ENCODE results near the gene SLC24A2.

SLC24A2 gene

DNA sequence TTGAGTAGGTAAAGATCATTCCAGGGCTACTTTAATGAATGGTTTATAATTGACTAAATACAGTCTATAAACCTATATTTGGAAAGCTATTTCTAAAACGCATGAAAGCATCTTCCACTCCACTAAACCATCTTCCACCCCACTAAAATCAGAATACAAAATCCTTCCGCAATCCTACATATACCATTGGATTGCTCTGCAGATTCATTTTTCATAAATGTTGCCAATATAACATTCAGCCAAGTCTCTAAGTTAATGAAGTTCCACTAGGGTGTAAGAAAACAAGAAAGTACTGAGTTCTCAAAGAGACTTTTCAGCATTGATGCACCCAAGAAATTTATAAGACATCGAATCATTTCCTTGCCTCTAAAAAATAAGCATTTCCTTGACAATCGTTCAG, 4.7 kb downstream of the SLC24A2 start:
- Mint-ChIP-seq H3K27ac (no peak overlapping the region), H3K9me3 (no peaks in the 10 kb centered on the region), H3K4me1 (ENCODE audit: low read depth) (peaks cover 4% of the 10 kb centered on the region), H3K27me3 (ENCODE audit: low read depth) (peaks cover 49% of the 10 kb centered on the region), H3K4me3 (no peak overlapping the region), H3K36me3 (ENCODE audit: low read depth) (no peaks in the 10 kb centered on the region)

GRCh38 chr9:19783500-19783899, 5.3 kb downstream of the SLC24A2 start:
- Mint-ChIP-seq H3K4me1 (ENCODE audit: low read depth) (peaks cover 4% of the 10 kb centered on the region), H3K27me3 (ENCODE audit: low read depth) (peaks cover 47% of the 10 kb centered on the region), H3K27ac (no peak overlapping the region), H3K36me3 (ENCODE audit: low read depth) (no peaks in the 10 kb centered on the region), H3K4me3 (no peak overlapping the region), H3K9me3 (no peaks in the 10 kb centered on the region)

DNA sequence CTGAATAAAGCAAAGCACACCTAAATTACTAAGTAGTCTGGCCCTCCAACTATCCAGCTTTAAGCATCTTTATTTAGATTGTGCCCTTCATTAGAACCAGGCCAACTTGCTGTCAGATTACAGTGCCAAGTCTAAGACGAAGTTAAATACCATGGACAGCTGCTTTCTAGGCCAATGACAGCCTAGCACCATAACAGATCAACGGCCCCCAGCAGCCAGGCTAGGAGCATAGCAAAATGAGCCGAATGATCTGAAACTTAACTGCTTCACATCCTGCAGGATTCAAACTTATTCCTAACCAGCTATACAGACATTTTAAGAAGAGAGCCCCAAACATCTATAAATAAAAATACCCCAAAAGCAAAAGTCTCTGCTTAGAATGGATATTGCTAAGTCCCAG, 6.8 kb downstream of the SLC24A2 start:
- Mint-ChIP-seq H3K36me3 (ENCODE audit: low read depth) (no peaks in the 10 kb centered on the region), H3K9me3 (no peaks in the 10 kb centered on the region), H3K27me3 (ENCODE audit: low read depth) (peaks cover 33% of the 10 kb centered on the region), H3K27ac (no peak overlapping the region), H3K4me1 (ENCODE audit: low read depth) (no peaks in the 10 kb centered on the region), H3K4me3 (no peak overlapping the region)

DNA sequence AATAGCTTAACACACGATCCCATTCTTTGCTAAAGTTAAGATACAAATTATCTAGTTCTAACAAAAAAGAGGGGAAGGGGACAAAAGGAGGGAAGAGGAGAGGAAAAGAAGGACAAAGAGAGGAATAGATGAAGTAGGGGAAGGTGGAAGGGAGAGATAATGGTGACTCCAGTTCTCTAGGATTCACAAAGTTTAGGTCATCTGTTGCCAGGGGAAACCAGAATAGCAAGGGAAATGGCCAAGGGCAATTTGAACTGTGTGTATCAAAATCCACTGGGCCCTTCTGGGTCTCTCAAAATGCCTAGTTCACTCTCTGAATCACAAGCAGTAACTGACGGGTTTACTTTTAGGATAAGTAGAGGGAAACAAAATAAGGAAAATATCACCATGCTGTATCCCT, 7.6 kb downstream of the SLC24A2 start:
- no peak overlapping the region for H3K4me3 Mint-ChIP-seq
- no peak overlapping the region for H3K27ac Mint-ChIP-seq
- H3K36me3 Mint-ChIP-seq (ENCODE audit: low read depth) = no peaks in the 10 kb centered on the region
- no peaks in the 10 kb centered on the region for H3K4me1 Mint-ChIP-seq (ENCODE audit: low read depth)
- H3K9me3 Mint-ChIP-seq = no peaks in the 10 kb centered on the region
- peaks cover 25% of the 10 kb centered on the region for H3K27me3 Mint-ChIP-seq (ENCODE audit: low read depth)

DNA sequence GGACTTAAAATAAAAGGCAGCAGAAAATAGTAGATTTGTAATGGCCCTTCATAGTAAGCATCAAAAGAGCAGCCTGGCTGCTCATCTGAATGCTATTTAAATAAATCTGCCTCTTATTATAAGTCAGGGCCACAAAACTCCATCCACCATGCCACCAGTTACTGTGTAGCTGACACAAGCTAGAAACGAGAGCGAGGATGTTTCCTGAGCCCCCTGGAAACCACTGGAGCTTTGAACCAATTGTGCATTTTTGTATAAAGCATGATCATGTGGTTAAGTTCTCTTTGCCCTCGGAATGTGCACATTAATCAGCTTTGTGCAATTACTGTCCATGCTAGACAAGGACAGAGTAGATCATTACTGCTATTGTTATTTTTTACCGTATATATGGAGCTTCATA, 17.4 kb downstream of the SLC24A2 start:
- no peaks in the 10 kb centered on the region for H3K36me3 Mint-ChIP-seq (ENCODE audit: low read depth)
- H3K27me3 Mint-ChIP-seq (ENCODE audit: low read depth) = peaks cover 17% of the 10 kb centered on the region
- no peaks in the 10 kb centered on the region for H3K4me1 Mint-ChIP-seq (ENCODE audit: low read depth)
- H3K27ac Mint-ChIP-seq = no peak overlapping the region
- no peaks in the 10 kb centered on the region for H3K9me3 Mint-ChIP-seq
- no peak overlapping the region for H3K4me3 Mint-ChIP-seq

- Mint-ChIP-seq H3K4me1 (ENCODE audit: low read depth) (no peaks in the 10 kb centered on the region), H3K4me3 (no peak overlapping the region), H3K9me3 (peaks cover under 1% of the 10 kb centered on the region), H3K36me3 (ENCODE audit: low read depth) (no peaks in the 10 kb centered on the region), H3K27me3 (ENCODE audit: low read depth) (peaks cover 17% of the 10 kb centered on the region), H3K27ac (no peak overlapping the region)
Observed at GRCh38 chr9:19770973-19771372, 17.9 kb downstream of the SLC24A2 start.

- Mint-ChIP-seq H3K27ac (no peak overlapping the region), H3K36me3 (ENCODE audit: low read depth) (no peaks in the 10 kb centered on the region), H3K27me3 (ENCODE audit: low read depth) (peaks cover 23% of the 10 kb centered on the region), H3K9me3 (peaks cover 18% of the 10 kb centered on the region), H3K4me3 (no peak overlapping the region), H3K4me1 (ENCODE audit: low read depth) (no peaks in the 10 kb centered on the region)
Observed at GRCh38 chr9:19769213-19769612, 19.6 kb downstream of the SLC24A2 start.

DNA sequence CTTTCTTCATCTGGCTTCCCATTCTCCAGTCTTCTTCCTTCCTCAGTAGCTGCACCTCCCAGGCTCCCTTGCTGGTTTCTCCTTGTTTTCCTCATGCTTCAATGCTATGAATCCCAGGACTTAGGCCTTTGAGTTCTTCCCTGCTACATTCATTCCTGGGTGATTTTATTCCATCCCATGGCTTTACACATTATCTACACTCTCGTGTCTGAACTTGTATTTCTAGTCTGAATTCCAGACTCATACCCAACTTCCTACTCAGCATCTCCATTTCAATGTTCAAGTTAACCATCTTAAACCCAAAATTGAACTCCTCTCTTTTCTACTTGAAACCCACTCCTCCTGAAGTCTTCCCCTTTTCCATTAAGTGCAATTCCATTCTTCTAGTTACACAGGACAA, 20.0 kb downstream of the SLC24A2 start:
- H3K9me3 Mint-ChIP-seq = peaks cover 19% of the 10 kb centered on the region
- H3K4me1 Mint-ChIP-seq (ENCODE audit: low read depth) = no peaks in the 10 kb centered on the region
- H3K36me3 Mint-ChIP-seq (ENCODE audit: low read depth) = no peaks in the 10 kb centered on the region
- peaks cover 26% of the 10 kb centered on the region for H3K27me3 Mint-ChIP-seq (ENCODE audit: low read depth)
- no peak overlapping the region for H3K4me3 Mint-ChIP-seq
- H3K27ac Mint-ChIP-seq = no peak overlapping the region

DNA sequence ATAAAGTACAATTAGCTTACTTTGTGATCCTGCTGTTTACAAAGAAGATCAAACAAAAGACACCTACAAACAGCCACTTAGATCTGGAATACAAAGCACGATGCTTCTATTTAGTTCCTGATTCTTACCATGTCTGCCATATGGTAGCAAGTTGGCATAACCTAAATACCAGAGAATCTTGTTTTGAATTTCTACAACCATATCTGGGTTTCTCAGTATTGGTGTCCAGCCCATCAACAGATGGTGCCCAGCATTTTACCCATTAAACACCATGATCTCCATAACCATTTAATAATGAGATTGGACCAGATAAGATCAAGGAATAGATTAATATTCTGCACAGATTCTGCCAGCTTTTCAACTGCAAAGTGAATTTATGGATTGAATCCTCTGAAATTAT, 29.8 kb downstream of the SLC24A2 start:
- H3K4me1 Mint-ChIP-seq (ENCODE audit: low read depth) = peaks cover 3% of the 10 kb centered on the region
- H3K27me3 Mint-ChIP-seq (ENCODE audit: low read depth) = peaks cover 21% of the 10 kb centered on the region
- H3K9me3 Mint-ChIP-seq = peaks cover 3% of the 10 kb centered on the region
- no peak overlapping the region for H3K27ac Mint-ChIP-seq
- no peaks in the 10 kb centered on the region for H3K36me3 Mint-ChIP-seq (ENCODE audit: low read depth)
- H3K4me3 Mint-ChIP-seq = no peak overlapping the region

DNA sequence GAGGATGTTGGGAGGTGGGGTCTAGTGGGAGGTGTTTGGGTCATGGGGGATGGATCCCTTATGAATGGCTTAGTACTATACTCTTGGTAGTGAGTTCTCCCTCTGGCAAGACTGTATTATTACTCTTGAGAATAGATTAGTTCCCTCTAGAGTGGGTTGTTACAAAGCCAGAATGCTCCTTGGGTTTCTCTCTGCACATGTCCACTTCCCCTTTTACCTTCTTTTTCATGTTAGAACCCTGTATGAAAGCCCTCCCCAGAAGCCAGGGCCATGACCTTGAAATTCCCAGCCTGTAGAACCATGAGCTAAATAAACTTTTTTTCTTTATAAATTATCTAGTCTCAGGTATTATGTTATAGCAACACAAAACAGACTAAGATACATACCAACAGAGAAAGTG, 31.1 kb downstream of the SLC24A2 start:
- Mint-ChIP-seq H3K27me3 (ENCODE audit: low read depth) (peaks cover 22% of the 10 kb centered on the region), H3K36me3 (ENCODE audit: low read depth) (no peaks in the 10 kb centered on the region), H3K27ac (no peak overlapping the region), H3K4me1 (ENCODE audit: low read depth) (peaks cover 8% of the 10 kb centered on the region), H3K9me3 (peaks cover 3% of the 10 kb centered on the region), H3K4me3 (no peak overlapping the region)

GRCh38 chr9:19754921-19755320, 33.9 kb downstream of the SLC24A2 start:
- Mint-ChIP-seq H3K4me3 (no peak overlapping the region), H3K9me3 (no peaks in the 10 kb centered on the region)

GRCh38 chr9:19748278-19749126, 40.3 kb downstream of the SLC24A2 start:
- H3K27me3 Mint-ChIP-seq (ENCODE audit: low read depth) = peaks cover 30% of the 10 kb centered on the region
- peaks cover 5% of the 10 kb centered on the region for H3K36me3 Mint-ChIP-seq (ENCODE audit: low read depth)
- peak overlapping the region; percentile 37 for H3K27ac Mint-ChIP-seq
- H3K4me1 Mint-ChIP-seq (ENCODE audit: low read depth) = peaks cover 29% of the 10 kb centered on the region
- peak overlapping the region; percentile 52 for H3K4me3 Mint-ChIP-seq
- H3K9me3 Mint-ChIP-seq = peaks cover 7% of the 10 kb centered on the region

More at GRCh38 chr9:19754921-19755320, 33.9 kb downstream of the SLC24A2 start:
- Mint-ChIP-seq H3K27ac (no peak overlapping the region), H3K4me1 (ENCODE audit: low read depth) (peaks cover 12% of the 10 kb centered on the region), H3K36me3 (ENCODE audit: low read depth) (peaks cover 3% of the 10 kb centered on the region), H3K27me3 (ENCODE audit: low read depth) (peaks cover 34% of the 10 kb centered on the region)

DNA sequence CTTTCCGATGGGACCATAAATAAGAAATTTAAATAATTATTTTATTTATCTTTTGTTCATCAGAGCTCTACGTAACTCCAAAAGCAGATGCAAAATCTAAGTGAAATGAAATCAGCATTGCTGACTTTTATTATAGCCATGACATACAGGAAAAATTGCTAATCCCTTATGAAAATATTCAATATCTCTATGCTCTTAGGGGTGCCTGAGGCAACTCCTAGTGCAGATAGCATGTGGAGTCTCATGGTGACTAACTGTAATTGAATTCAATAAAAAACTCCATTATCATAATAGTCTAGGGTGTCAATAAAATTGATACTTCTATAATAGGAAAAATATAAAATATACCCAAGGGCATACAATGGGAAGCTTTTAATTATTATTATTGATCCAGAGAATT, 42.6 kb downstream of the SLC24A2 start:
- peaks cover 26% of the 10 kb centered on the region for H3K4me1 Mint-ChIP-seq (ENCODE audit: low read depth)
- peaks cover 7% of the 10 kb centered on the region for H3K9me3 Mint-ChIP-seq
- peaks cover 18% of the 10 kb centered on the region for H3K27me3 Mint-ChIP-seq (ENCODE audit: low read depth)
- H3K27ac Mint-ChIP-seq = no peak overlapping the region
- no peak overlapping the region for H3K4me3 Mint-ChIP-seq
- peaks cover 5% of the 10 kb centered on the region for H3K36me3 Mint-ChIP-seq (ENCODE audit: low read depth)

DNA sequence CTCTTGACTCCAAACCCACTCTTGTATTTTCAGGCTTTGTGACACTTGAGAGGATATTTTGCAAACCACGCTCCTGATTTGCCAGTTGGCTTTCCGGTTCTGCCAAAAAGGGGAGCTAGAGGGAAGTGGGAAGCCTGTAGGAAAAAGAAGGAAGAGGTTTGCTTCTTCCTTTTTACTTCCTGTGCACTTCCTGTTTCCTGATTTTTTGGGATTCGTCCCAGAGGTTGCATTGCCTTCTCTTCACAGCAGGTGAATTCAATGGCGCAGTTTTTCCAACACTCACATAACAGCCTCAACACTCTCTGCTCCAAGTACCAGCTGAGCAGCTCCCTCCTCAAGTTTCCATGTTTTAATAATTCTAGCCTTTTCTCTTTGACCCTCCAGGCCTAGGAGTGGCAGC, 47.7 kb downstream of the SLC24A2 start:
- Mint-ChIP-seq H3K4me3 (no peak overlapping the region), H3K27me3 (ENCODE audit: low read depth) (peaks cover 34% of the 10 kb centered on the region), H3K27ac (no peak overlapping the region), H3K36me3 (ENCODE audit: low read depth) (no peaks in the 10 kb centered on the region), H3K4me1 (ENCODE audit: low read depth) (no peaks in the 10 kb centered on the region), H3K9me3 (no peaks in the 10 kb centered on the region)
